ENCODE data around the gene CMTM6.

- no peak for TF ChIP-seq CTCF (tag by site-specific recombination; IDR thresholded peaks at IDR 0.05)
- no peak for TF ChIP-seq ZBTB20 (tag by site-specific recombination; IDR thresholded peaks at IDR 0.05)
- TF ChIP-seq, protein P1, sequence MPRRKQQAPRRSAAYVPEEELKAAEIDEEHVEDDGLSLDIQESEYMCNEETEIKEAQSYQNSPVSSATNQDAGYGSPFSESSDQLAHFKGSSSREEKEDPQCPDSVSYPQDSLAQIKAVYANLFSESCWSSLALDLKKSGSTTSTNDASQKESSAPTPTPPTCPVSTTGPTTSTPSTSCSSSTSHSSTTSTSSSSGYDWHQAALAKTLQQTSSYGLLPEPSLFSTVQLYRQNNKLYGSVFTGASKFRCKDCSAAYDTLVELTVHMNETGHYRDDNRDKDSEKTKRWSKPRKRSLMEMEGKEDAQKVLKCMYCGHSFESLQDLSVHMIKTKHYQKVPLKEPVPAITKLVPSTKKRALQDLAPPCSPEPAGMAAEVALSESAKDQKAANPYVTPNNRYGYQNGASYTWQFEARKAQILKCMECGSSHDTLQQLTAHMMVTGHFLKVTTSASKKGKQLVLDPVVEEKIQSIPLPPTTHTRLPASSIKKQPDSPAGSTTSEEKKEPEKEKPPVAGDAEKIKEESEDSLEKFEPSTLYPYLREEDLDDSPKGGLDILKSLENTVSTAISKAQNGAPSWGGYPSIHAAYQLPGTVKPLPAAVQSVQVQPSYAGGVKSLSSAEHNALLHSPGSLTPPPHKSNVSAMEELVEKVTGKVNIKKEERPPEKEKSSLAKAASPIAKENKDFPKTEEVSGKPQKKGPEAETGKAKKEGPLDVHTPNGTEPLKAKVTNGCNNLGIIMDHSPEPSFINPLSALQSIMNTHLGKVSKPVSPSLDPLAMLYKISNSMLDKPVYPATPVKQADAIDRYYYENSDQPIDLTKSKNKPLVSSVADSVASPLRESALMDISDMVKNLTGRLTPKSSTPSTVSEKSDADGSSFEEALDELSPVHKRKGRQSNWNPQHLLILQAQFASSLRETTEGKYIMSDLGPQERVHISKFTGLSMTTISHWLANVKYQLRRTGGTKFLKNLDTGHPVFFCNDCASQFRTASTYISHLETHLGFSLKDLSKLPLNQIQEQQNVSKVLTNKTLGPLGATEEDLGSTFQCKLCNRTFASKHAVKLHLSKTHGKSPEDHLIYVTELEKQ (tag by site-specific recombination; IDR thresholded peaks at IDR 0.05; ENCODE audit: borderline replicate concordance): no peak
- TF ChIP-seq REST (tag by site-specific recombination; IDR thresholded peaks at IDR 0.05): no peak
- TF ChIP-seq, protein P2, sequence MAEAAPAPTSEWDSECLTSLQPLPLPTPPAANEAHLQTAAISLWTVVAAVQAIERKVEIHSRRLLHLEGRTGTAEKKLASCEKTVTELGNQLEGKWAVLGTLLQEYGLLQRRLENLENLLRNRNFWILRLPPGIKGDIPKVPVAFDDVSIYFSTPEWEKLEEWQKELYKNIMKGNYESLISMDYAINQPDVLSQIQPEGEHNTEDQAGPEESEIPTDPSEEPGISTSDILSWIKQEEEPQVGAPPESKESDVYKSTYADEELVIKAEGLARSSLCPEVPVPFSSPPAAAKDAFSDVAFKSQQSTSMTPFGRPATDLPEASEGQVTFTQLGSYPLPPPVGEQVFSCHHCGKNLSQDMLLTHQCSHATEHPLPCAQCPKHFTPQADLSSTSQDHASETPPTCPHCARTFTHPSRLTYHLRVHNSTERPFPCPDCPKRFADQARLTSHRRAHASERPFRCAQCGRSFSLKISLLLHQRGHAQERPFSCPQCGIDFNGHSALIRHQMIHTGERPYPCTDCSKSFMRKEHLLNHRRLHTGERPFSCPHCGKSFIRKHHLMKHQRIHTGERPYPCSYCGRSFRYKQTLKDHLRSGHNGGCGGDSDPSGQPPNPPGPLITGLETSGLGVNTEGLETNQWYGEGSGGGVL (tag by site-specific recombination; IDR thresholded peaks at IDR 0.05): no peak
Measured at GRCh38 chr3:32450426-32450825, 52.2 kb downstream of the CMTM6 start.

Data from HEK293 (cell line).